DOHH2 (cell line): ENCODE measurements around the gene SCN5A.

Experiments used
- H3F3A ChIP-seq: fragments of 200-600 bp; sonication (generic), shearing (Covaris generic); 2 replicates; pipeline ENCODE4 v1.6.0; 2016; ENCODE audit warnings: antibody characterized with exemption, mild to moderate bottlenecking; ENCODE audit not compliant: control insufficient read depth, insufficient read depth
- H3K27ac ChIP-seq: fragments of 200-600 bp; sonication (generic); 2 replicates; pipeline ENCODE4 v1.5.1; 2014; ENCODE audit warnings: low read depth, mild to moderate bottlenecking, low read length, moderate library complexity
- H3K27me3 ChIP-seq: fragments of 200-600 bp; sonication (generic); 2 replicates; pipeline ENCODE4 v1.6.1; 2014; ENCODE audit warnings: mild to moderate bottlenecking, low read length, mixed read lengths; ENCODE audit not compliant: control insufficient read depth
- H3K36me3 ChIP-seq: fragments of 200-600 bp; sonication (generic); 2 replicates; pipeline ENCODE4 v1.6.1; 2014; ENCODE audit warnings: mild to moderate bottlenecking, low read length, moderate library complexity, mixed read lengths; ENCODE audit not compliant: control insufficient read depth
- H3K4me1 ChIP-seq: fragments of 200-600 bp; sonication (generic); 2 replicates; pipeline ENCODE4 v1.6.1; 2014; ENCODE audit warnings: mild to moderate bottlenecking, low read length, mixed read lengths; ENCODE audit not compliant: control insufficient read depth
- H3K4me2 ChIP-seq: fragments of 200-600 bp; sonication (generic); 2 replicates; pipeline ENCODE4 v1.6.0; 2014; ENCODE audit warnings: mild to moderate bottlenecking, low read length, moderate library complexity
- H3K4me3 ChIP-seq: fragments of 200-600 bp; sonication (generic); 2 replicates; pipeline ENCODE4 v1.5.1; 2014; ENCODE audit warnings: mild to moderate bottlenecking, low read length, mixed read lengths
- H3K79me2 ChIP-seq: fragments of 200-600 bp; sonication (generic); 2 replicates; pipeline ENCODE4 v1.6.1; 2014; ENCODE audit warnings: mild to moderate bottlenecking, low read length, mixed read lengths; ENCODE audit not compliant: control insufficient read depth
- H3K9me2 ChIP-seq: fragments of 200-600 bp; sonication (generic); replicated peaks from 2 replicates; pipeline ENCODE4 v1.6.1; 2014; ENCODE audit warnings: mild to moderate bottlenecking, low read length, mixed read lengths; ENCODE audit not compliant: control insufficient read depth
- H3K9me3 ChIP-seq: fragments of 200-600 bp; sonication (generic); 2 replicates; pipeline ENCODE4 v1.6.1; 2014; ENCODE audit warnings: antibody characterized with exemption, low read length, mixed read lengths; ENCODE audit not compliant: control insufficient read depth, insufficient read depth
- H4K20me1 ChIP-seq: fragments of 200-600 bp; sonication (generic); 2 replicates; pipeline ENCODE4 v1.6.0; 2014; ENCODE audit warnings: low read depth, mild to moderate bottlenecking, antibody characterized with exemption, low read length, moderate library complexity; ENCODE audit not compliant: control insufficient read depth, insufficient read depth
- EZH2phosphoT487 ChIP-seq: fragments of 200-600 bp; sonication (generic); IDR thresholded peaks from 2 replicates; pipeline ENCODE4 v1.6.1; 2017; ENCODE audit warnings: borderline replicate concordance, mild to moderate bottlenecking, antibody characterized with exemption, low read length, moderate library complexity, mixed read lengths
- TF ChIP-seq, protein P1 (sequence below): fragments of 200-600 bp; sonication (generic); IDR thresholded peaks from one replicate; pipeline ENCODE4 v1.5.1; 2014; ENCODE audit warnings: antibody characterized with exemption, mild to moderate bottlenecking, low read depth, low read length; ENCODE audit not compliant: poor library complexity, severe bottlenecking

The SCN5A gene

DNA sequence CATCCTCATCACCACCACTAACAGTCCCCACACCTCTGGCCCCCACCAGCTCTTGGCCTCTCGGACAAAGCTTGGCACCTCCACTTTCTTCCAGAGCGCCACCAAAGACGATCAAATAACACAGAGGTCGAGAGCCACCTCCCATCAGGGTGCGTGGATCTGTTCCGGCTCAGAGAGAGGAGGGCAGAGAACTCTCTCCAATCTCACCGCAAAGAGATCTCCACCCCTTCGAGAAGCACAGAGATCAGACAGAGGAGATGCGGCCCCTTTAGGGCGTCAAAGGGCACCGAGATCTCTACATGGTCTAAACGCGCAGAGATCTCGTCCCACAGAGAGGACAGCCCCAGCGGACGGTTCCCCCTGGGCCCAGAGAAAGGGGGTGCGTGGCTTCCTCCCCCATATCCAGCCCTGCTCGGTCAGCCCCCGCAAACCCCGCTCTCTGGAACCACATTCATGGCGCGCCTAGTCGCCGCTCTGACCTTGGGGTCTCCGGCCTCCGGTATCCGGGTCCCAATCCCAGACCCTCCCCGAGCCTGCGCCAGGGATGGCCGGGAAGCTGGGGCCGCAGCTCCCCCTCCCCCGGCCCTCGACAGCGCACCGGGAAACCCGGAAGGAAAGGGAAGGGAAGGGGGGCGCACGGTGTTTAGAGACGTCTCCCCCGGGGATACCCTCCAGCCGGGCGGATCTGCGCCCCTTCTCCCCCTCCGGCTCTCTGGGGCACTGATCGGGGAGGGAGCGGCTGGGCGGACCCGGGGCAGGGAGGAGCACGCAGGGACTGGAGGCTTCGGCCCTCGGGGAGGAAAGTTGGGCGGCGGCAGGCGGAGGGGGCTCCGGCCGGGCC is 608 bp downstream of the SCN5A start:
- Histone ChIP-seq H3K9me3 (no peaks in the 10 kb centered on the region), H4K20me1 (no peaks in the 10 kb centered on the region), H3K79me2 (no peaks in the 10 kb centered on the region), H3K27me3 (peaks cover 20% of the 10 kb centered on the region), H3K4me2 (peak overlapping the region; percentile 44; the same call in 1 of the 2 replicates), H3K4me3 (peak overlapping the region; percentile 12; the same call in 1 of the 2 replicates), H3K36me3 (no peaks in the 10 kb centered on the region), H3K27ac (no peak overlapping the region), H3F3A (0 out of 2 replicates have a peak, but pooled peaks cover 3% of the 10 kb centered on the region), H3K4me1 (no peaks in the 10 kb centered on the region; the same call in 1 of the 2 replicates), H3K9me2 (no peaks in the 10 kb centered on the region)
- TF ChIP-seq EZH2phosphoT487 = no peak
- TF ChIP-seq, protein P1, sequence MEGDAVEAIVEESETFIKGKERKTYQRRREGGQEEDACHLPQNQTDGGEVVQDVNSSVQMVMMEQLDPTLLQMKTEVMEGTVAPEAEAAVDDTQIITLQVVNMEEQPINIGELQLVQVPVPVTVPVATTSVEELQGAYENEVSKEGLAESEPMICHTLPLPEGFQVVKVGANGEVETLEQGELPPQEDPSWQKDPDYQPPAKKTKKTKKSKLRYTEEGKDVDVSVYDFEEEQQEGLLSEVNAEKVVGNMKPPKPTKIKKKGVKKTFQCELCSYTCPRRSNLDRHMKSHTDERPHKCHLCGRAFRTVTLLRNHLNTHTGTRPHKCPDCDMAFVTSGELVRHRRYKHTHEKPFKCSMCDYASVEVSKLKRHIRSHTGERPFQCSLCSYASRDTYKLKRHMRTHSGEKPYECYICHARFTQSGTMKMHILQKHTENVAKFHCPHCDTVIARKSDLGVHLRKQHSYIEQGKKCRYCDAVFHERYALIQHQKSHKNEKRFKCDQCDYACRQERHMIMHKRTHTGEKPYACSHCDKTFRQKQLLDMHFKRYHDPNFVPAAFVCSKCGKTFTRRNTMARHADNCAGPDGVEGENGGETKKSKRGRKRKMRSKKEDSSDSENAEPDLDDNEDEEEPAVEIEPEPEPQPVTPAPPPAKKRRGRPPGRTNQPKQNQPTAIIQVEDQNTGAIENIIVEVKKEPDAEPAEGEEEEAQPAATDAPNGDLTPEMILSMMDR = no peak

DNA sequence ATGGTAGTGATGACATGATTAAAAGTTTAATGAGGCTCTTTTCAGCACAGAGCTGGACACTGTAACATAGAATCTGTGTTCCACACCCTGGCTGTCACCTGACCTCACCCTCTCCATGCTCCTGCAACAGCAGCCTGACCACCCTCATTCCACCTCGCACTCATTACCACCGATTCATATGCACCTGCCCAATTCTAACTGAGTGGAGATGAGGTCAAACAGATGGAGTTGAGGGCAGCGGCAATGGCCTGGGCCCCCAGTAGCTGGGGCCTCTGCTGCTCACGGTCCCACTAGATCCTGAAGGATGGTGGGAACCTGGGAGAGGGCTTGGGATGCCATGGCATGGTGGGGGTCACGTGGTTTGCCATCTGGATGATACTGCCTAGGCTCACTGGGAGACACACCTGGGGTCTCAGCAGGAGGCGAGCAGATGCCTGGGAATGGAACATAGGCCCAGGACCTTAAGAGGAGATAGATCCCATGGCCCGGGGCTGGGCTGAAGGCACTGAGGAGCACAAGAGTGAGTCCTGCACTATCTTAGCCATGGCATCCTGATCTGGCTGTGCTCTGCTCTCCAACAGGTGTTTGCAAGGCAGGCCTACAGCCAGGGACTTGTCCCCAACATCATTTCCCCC is 1.3 kb downstream of the SCN5A start:
- no peak for TF ChIP-seq EZH2phosphoT487
- TF ChIP-seq, protein P1 = no peak
- Histone ChIP-seq H3K36me3 (no peaks in the 10 kb centered on the region), H3K9me3 (no peaks in the 10 kb centered on the region), H3K27ac (no peak overlapping the region), H3K4me2 (no peak overlapping the region), H4K20me1 (no peaks in the 10 kb centered on the region), H3F3A (0 out of 2 replicates have a peak, but pooled peaks cover 3% of the 10 kb centered on the region), H3K9me2 (no peaks in the 10 kb centered on the region), H3K4me3 (no peak overlapping the region), H3K79me2 (no peaks in the 10 kb centered on the region), H3K4me1 (no peaks in the 10 kb centered on the region; the same call in 1 of the 2 replicates), H3K27me3 (peaks cover 20% of the 10 kb centered on the region)

DNA sequence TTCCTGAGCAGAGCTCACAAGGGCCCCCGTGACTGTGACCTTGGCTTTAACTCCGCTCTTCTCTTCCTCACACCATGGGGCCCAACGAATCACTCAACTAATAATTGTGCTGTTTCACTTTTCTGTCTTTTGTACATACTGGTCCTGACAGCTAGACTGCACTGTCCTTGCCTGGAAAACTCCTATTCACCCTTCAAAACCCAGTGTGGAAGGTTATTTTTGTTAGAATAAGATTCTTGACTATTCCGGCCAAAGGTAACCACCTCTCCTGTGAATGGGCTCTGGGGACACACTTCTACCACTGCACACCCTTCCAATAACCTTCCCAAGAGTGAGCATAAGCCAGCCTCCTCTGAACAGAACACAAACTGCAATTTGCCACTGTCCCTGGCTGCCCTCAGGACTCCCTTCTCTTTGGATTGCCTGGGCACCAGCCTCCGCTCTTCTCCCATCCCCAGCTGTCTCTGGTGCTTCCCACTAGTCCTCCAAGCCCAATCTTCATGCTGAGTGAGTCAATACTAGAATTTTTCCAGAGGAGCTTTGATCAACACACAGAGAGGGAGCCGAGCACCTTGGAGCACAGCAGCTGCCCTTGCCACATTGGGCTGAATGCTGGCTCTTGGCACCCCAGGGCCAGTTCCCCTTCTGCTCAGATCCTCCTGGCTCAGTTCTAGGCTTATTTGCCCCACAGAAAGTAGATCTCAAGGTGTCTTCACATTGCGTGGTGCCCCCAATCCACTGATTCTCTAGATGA is 2.1 kb downstream of the SCN5A start:
- Histone ChIP-seq H3F3A (0 out of 2 replicates have a peak, but pooled peaks cover 3% of the 10 kb centered on the region), H3K9me3 (no peaks in the 10 kb centered on the region), H3K4me3 (no peak overlapping the region), H3K4me2 (no peak overlapping the region), H3K9me2 (no peaks in the 10 kb centered on the region), H3K4me1 (no peaks in the 10 kb centered on the region; the same call in 1 of the 2 replicates), H3K79me2 (no peaks in the 10 kb centered on the region), H4K20me1 (no peaks in the 10 kb centered on the region), H3K27me3 (peaks cover 14% of the 10 kb centered on the region), H3K27ac (no peak overlapping the region), H3K36me3 (no peaks in the 10 kb centered on the region)
- TF ChIP-seq EZH2phosphoT487 = no peak
- TF ChIP-seq, protein P1 = no peak
